Cerebellar nuclear complex (tissue), 1 donor: ENCODE measurements around the gene TRHDE.

ENCODE experiments used
- DNase-seq, 2 experiments: peaks; one replicate each; lab custom pipeline; 2025; lab: John Stamatoyannopoulos, UW

Gene TRHDE

GRCh38 chr12:72444566-72444965 lies 172.4 kb downstream of the TRHDE start:
- DNase-seq: no peak

GRCh38 chr12:72448089-72448488 lies 175.9 kb downstream of the TRHDE start:
- DNase-seq: no peak

GRCh38 chr12:72448805-72449204 lies 176.6 kb downstream of the TRHDE start:
- no peak for DNase-seq

GRCh38 chr12:72453066-72453465 lies 180.9 kb downstream of the TRHDE start:
- DNase-seq: no peak

GRCh38 chr12:72453550-72453949 lies 181.4 kb downstream of the TRHDE start:
- DNase-seq: no peak

DNA sequence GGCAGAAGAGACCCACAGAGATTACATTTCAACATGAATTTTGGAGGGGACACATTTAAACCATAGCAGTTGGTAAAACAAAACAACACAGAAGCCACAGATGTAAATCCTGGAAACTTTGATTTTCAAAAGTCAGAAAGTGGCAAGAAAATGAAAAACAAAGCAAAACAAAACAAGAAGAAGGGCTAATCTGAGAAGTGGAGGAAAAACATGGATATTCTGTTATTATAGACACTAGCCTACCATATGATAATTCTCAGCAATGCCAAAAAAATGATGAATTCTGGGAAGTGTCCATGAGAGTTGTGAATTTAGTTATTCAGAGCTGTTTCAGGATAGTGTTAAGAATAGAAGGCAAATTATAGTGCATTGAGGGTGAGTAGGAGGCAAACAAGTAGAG lies 192.3 kb downstream of the TRHDE start:
- DNase-seq: no peak

DNA sequence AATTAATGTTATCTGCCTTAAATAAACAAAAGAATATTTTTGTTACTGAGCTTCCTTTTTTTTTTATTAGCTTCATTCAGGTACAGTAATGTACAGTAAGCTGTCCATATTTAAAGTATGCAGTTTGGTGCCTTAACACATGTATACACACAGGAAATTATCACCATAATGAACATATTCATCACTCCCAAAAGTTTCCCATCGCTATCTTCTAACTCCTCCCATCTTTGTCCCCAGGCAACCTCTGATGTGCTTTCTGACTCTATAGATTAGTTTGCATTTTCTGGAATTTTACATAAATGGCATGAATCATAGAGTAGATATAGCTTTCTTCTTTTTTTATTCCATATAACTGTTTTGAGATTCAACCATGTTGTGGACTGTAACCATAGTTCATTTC lies 193.0 kb downstream of the TRHDE start:
- no peak for DNase-seq

- no peak for DNase-seq
Measured at GRCh38 chr12:72465940-72466630, 193.9 kb downstream of the TRHDE start.

DNA sequence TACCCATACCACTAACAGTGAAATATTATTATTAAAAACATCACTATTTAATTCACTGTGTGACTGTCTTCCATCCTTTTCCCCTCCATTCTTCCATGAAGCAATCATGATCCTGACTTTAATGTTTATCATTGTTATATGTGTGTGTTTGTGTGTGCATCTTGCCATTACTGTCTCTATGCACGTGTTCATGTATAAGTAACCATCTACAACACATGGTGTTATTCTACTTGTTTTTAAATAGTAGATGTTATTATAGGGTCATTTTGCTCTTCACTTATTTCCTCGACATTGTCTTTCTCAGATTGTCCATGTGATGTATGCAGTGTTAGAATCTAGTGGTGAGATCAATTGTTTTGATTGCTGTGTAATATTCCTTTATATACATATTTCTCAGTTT lies 195.8 kb downstream of the TRHDE start:
- no peak for DNase-seq

GRCh38 chr12:72468505-72468904 lies 196.3 kb downstream of the TRHDE start:
- peak; percentile 81 to 93 for DNase-seq

GRCh38 chr12:72471806-72472205 lies 199.6 kb downstream of the TRHDE start:
- no peak for DNase-seq

GRCh38 chr12:72472350-72472749 lies 200.2 kb downstream of the TRHDE start:
- DNase-seq: no peak

GRCh38 chr12:72476301-72476700 lies 204.1 kb downstream of the TRHDE start:
- no peak for DNase-seq

GRCh38 chr12:72485017-72485701 lies 213.0 kb downstream of the TRHDE start:
- no peak for DNase-seq

GRCh38 chr12:72491426-72491825 lies 219.3 kb downstream of the TRHDE start:
- DNase-seq: no peak

GRCh38 chr12:72493407-72493806 lies 221.2 kb downstream of the TRHDE start:
- DNase-seq: no peak

GRCh38 chr12:72498354-72498753 lies 226.2 kb downstream of the TRHDE start:
- no peak for DNase-seq

- DNase-seq: no peak
Measured at GRCh38 chr12:72499244-72499643, 227.1 kb downstream of the TRHDE start.

DNA sequence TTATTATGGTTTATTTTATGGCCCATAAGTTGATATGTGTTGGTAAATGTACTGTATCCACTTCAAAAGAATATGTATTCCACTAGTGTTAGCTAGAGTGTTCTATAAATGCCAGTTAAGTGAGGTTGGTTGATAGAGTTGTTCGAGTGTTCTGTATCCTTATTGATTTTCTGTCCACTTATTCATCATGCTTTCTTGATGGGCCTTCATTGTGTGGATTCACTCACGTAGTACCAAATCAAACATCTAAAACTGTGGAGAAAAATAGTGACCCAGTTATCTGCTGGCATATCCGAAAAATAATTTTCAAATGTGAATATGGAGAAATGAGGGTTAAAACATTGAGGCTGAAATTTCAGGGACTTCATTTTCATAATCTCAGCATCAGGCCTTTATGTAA lies 230.4 kb downstream of the TRHDE start:
- DNase-seq: no peak

- no peak for DNase-seq
Measured at GRCh38 chr12:72505227-72505626, 233.1 kb downstream of the TRHDE start.

DNA sequence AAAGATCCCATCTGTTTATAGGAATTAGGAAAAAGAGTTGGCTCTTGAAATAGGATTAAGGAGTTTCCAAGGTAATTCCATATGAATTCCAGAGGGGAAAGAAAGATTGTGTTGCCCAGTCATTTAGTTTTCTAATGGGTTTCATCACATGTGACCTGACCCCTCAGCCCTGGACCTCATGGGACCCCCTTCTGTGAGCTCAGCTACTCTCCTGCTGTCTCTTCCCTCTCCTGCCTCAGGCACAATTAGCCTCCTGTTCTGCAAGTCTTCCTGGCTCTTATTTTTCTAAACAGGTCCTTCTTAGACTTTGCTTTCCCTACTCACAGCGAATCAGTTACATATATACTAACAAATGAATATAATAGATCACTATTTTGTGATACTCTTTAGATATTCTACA lies 237.7 kb downstream of the TRHDE start:
- no peak for DNase-seq

- DNase-seq: no peak
Measured at GRCh38 chr12:72510772-72511171, 238.6 kb downstream of the TRHDE start.

GRCh38 chr12:72511498-72511897 lies 239.3 kb downstream of the TRHDE start:
- no peak for DNase-seq

DNA sequence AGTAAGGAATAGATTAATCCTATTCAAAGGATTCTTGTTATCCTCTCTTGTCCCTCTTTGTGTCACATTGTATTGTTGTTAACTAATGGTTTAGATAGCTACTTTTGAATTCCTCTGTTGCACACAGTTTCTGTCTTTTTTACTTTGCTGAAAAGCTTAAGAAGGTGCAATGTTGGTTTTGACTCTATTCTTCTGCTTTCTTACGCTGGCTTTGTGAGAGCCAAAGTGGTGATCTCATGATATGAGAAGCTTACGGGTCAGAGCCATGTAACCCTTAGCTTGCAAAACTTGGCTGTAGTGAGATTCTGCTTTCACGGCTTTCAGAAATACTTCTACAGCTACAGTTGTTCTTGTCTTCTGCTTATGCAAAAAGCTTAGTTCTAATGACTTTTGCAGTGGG lies 239.7 kb downstream of the TRHDE start:
- DNase-seq: no peak
